ENCODE results near the gene CTLA4.

The CTLA4 gene

DNA sequence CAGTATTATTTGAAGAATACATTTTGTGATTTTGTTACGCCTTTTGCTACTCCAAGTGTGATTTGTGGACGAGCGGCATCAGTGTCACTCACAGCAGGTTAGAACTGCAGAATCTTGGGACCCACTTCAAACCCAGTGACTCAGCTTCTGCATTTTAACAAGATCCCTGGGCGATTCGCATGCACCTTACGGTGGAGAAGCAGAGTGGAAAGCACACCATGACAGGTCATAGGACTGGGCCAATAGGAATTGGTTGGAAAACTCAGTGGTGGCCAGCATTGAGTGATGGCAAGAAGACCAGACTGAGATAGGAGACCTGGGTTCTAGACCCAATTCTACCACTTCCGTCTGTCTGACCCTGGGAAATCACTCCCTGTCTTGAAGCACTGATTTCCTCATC lies 26.3 kb downstream of the CTLA4 start:
- no peak for DNase-seq (ENCODE audit: extremely low read depth, low read depth)
- no peak overlapping the region for H3K4me3 ChIP-seq (replicated peaks; ENCODE audit: low read depth, low read length)
- TF ChIP-seq, protein P1, sequence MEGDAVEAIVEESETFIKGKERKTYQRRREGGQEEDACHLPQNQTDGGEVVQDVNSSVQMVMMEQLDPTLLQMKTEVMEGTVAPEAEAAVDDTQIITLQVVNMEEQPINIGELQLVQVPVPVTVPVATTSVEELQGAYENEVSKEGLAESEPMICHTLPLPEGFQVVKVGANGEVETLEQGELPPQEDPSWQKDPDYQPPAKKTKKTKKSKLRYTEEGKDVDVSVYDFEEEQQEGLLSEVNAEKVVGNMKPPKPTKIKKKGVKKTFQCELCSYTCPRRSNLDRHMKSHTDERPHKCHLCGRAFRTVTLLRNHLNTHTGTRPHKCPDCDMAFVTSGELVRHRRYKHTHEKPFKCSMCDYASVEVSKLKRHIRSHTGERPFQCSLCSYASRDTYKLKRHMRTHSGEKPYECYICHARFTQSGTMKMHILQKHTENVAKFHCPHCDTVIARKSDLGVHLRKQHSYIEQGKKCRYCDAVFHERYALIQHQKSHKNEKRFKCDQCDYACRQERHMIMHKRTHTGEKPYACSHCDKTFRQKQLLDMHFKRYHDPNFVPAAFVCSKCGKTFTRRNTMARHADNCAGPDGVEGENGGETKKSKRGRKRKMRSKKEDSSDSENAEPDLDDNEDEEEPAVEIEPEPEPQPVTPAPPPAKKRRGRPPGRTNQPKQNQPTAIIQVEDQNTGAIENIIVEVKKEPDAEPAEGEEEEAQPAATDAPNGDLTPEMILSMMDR (IDR thresholded peaks at IDR 0.05; ENCODE audit: low read depth, low read length, missing control alignments): no peak

DNA sequence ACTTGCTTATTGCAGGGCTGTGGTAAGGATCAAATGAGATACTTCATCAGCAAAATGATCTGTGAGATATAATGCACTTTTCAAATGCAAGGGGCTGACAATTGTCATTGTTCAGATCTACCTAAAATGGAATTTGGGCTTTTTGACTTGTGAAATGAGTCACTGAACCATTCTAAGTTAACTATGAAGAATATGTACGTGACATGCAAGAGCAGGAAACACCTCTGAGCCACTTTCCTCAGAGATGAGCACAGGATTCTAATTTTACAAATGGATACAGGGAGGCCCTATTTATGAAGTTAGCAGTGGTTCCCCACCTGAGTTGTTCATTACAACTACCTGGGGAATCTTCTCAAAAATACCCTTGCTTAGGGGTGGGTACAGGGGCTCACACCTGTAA lies 26.7 kb downstream of the CTLA4 start:
- DNase-seq (ENCODE audit: extremely low read depth, low read depth): no peak
- TF ChIP-seq, protein P1 (IDR thresholded peaks at IDR 0.05; ENCODE audit: low read depth, low read length, missing control alignments): no peak
- H3K4me3 ChIP-seq (replicated peaks; ENCODE audit: low read depth, low read length): no peak overlapping the region

DNA sequence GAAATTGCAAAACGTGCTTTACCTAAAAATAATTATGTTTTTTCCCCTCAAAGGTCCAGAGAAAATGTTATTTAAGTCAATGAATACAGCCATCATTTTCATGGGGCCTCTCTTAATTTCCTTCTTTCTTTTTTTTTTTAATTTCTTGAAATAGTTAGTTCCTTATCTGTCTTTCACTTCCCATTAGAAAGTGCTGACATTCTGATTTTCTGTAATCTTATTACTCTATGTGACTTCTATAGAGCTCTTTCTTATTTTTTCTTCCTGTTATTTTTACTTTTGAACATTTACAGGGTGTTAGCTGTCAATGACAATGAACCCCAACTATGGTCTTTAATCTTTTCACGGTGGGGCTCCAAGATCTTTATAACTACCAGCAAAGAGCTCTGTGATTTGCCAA lies 30.0 kb downstream of the CTLA4 start:
- no peak overlapping the region for H3K4me3 ChIP-seq (replicated peaks; ENCODE audit: low read depth, low read length)
- no peak for DNase-seq (ENCODE audit: extremely low read depth, low read depth)
- TF ChIP-seq, protein P1 (IDR thresholded peaks at IDR 0.05; ENCODE audit: low read depth, low read length, missing control alignments): no peak

DNA sequence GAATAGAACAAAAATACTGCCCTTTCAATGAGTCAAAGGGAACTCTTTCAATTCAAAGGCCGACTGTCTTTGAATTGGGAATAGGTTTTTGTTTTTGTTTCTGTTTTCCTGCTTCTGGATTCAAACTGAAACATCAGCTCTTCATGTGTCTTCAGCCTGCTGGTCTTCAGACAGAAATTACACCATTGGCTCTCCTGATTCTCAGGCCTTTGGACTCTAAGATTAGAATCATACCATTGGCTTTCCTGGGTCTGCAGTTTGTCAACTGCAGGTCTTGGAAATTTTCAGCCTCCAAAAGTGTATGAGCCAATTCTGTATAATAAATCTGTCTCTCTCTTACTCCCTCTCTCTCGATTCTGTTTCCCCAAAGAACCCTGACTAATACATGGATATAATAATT lies 31.1 kb downstream of the CTLA4 start:
- DNase-seq (ENCODE audit: extremely low read depth, low read depth): no peak
- TF ChIP-seq, protein P1 (IDR thresholded peaks at IDR 0.05; ENCODE audit: low read depth, low read length, missing control alignments): no peak
- H3K4me3 ChIP-seq (replicated peaks; ENCODE audit: low read depth, low read length): no peak overlapping the region

DNA sequence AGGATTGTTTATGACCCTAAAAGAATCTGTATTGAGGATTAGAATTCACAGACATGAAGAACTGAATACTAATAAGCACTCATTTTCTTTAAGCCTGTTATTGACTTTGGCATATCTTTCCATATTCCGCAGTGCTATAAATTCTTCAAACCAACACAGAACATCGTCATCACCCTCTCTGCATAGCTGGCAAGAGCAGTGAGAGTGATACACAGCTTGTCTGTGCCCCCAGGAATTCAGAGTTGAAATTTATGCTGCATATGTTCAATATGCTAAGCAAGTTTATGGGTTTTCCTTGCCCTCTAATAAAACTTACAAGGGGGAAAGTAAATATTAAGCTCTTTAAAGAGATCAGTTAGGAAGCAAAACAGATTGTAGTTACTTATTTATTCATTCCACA lies 32.7 kb downstream of the CTLA4 start:
- TF ChIP-seq, protein P1 (IDR thresholded peaks at IDR 0.05; ENCODE audit: low read depth, low read length, missing control alignments): no peak
- DNase-seq (ENCODE audit: extremely low read depth, low read depth): no peak
- H3K4me3 ChIP-seq (replicated peaks; ENCODE audit: low read depth, low read length): no peak overlapping the region

DNA sequence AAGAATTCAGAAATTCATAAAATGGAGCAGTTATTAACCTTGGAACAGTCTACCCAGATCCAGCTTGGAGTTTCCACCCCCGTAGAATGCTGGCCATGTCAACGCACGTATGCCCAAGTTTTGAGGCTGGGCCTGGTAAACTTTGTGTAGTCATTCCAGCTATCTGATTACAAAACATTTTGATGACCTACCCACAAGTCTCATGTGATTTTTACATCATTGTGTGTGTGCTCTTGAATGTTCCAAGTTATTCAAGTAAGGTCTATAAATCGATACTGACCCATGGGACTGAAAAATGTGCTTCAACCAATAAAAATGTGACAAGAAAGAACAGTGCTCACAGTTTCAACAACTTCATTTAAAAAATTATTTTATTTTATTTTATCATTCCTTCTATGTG lies 36.5 kb downstream of the CTLA4 start:
- TF ChIP-seq, protein P1 (IDR thresholded peaks at IDR 0.05; ENCODE audit: low read depth, low read length, missing control alignments): no peak
- H3K4me3 ChIP-seq (replicated peaks; ENCODE audit: low read depth, low read length): no peak overlapping the region
- DNase-seq (ENCODE audit: extremely low read depth, low read depth): no peak

DNA sequence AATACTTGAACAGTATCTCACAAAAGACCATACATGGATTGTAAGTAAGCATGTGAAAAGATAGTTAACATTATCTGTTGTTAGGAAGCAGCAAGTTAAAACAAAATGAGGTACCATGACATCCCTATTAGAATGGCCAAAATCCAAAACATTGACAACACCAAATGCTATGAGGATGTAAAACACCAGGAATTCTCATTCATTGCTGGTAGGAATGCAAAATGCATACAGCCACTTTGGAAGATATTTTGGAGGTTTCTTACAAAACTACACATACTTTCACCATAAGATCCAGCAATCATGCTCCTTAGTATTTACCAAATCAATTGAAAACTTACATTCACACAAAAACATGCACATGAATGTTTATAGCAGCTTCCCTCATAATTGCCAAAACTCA lies 38.1 kb downstream of the CTLA4 start:
- no peak for DNase-seq (ENCODE audit: extremely low read depth, low read depth)
- H3K4me3 ChIP-seq (replicated peaks; ENCODE audit: low read depth, low read length): no peak overlapping the region
- TF ChIP-seq, protein P1 (IDR thresholded peaks at IDR 0.05; ENCODE audit: low read depth, low read length, missing control alignments): no peak
